GM23338 (cell line): ENCODE measurements around the gene UCKL1. TPM values are rescaled to one million over a fixed set of nuclear protein-coding genes. Genes with fewer than 3 reads are reported as not detected.

Source experiments
- ATAC-seq: fragments of 200-7000 bp; cut with Tn5 transposase; 3 replicates; pipeline ENCODE4 v1.9.1; 2020
- DNase-seq: peaks from one replicate; pipeline ENCODE4 v3.0.0-alpha.2; 2015; ENCODE audit warnings: low spot score
- H2AFZ ChIP-seq: fragments of 200-600 bp; sonication (generic); 2 replicates; pipeline ENCODE4 v1.8.0; 2016; ENCODE audit warnings: antibody characterized with exemption, mild to moderate bottlenecking, moderate library complexity
- H3F3A ChIP-seq: fragments of 200-600 bp; sonication (generic); replicated peaks from 2 replicates; pipeline ENCODE4 v1.8.0; 2017; ENCODE audit warnings: antibody characterized with exemption, mixed run types, low read depth
- H3K27ac ChIP-seq: fragments of 200-600 bp; sonication (generic); 2 replicates; pipeline ENCODE4 v1.6.1; 2016; ENCODE audit warnings: low read depth
- H3K27me3 ChIP-seq: fragments of 200-600 bp; sonication (generic); 2 replicates; pipeline ENCODE4 v1.8.0; 2016; ENCODE audit warnings: mild to moderate bottlenecking, mixed run types, moderate library complexity; ENCODE audit not compliant: insufficient read depth
- H3K36me3 ChIP-seq: fragments of 200-600 bp; sonication (generic); 2 replicates; pipeline ENCODE4 v1.8.0; 2016; ENCODE audit warnings: mild to moderate bottlenecking; ENCODE audit not compliant: insufficient read depth
- H3K4me1 ChIP-seq: fragments of 200-600 bp; sonication (generic); 2 replicates; pipeline ENCODE4 v1.8.0; 2016; ENCODE audit warnings: mild to moderate bottlenecking, moderate library complexity; ENCODE audit not compliant: insufficient read depth
- H3K4me2 ChIP-seq: fragments of 200-600 bp; sonication (generic); 2 replicates; pipeline ENCODE4 v1.7.1; 2017; ENCODE audit warnings: mixed run types
- H3K4me3 ChIP-seq: fragments of 200-600 bp; sonication (generic); 2 replicates; pipeline ENCODE4 v1.6.1; 2016; ENCODE audit warnings: mixed run types
- H3K79me2 ChIP-seq: fragments of 200-600 bp; sonication (generic); replicated peaks from 2 replicates; pipeline ENCODE4 v1.8.0; 2017; ENCODE audit warnings: mild to moderate bottlenecking; ENCODE audit not compliant: insufficient read depth
- H3K9me2 ChIP-seq: fragments of 200-600 bp; sonication (generic); 2 replicates; pipeline ENCODE4 v1.8.0; 2017; ENCODE audit not compliant: insufficient read depth
- H4K20me1 ChIP-seq: fragments of 200-600 bp; sonication (generic); replicated peaks from 2 replicates; pipeline ENCODE4 v1.8.0; 2017; ENCODE audit warnings: mild to moderate bottlenecking; ENCODE audit not compliant: insufficient read depth
- H3K27ac Mint-ChIP-seq: 2 replicates; pipeline ENCODE4 v1.8.0; 2020; ENCODE audit warnings: inconsistent platforms, mild to moderate bottlenecking, moderate library complexity, mixed read lengths
- H3K27me3 Mint-ChIP-seq: 3 replicates; pipeline ENCODE4 v1.8.0; 2022; ENCODE audit warnings: low read depth, mild to moderate bottlenecking, moderate library complexity, mixed read lengths, inconsistent platforms; ENCODE audit not compliant: insufficient read depth, poor library complexity
- H3K36me3 Mint-ChIP-seq: 3 replicates; pipeline ENCODE4 v1.8.0; 2021; ENCODE audit warnings: low read depth, mild to moderate bottlenecking, inconsistent platforms, moderate library complexity, mixed read lengths
- H3K4me1 Mint-ChIP-seq: 3 replicates; pipeline ENCODE4 v1.8.0; 2020; ENCODE audit warnings: mild to moderate bottlenecking, inconsistent platforms, mixed read lengths
- H3K4me3 Mint-ChIP-seq: 3 replicates; pipeline ENCODE4 v1.8.0; 2021; ENCODE audit warnings: moderate library complexity, mild to moderate bottlenecking, inconsistent platforms, mixed read lengths
- H3K9me3 Mint-ChIP-seq: 3 replicates; pipeline ENCODE4 v1.8.0; 2020; ENCODE audit warnings: moderate library complexity, mild to moderate bottlenecking, inconsistent platforms, mixed read lengths
- CREB1 ChIP-seq: fragments of 250-450 bp; sonication (Bioruptor Pico); IDR thresholded peaks from 2 replicates; pipeline ENCODE4 v1.5.0; 2020; ENCODE audit warnings: low read depth, mild to moderate bottlenecking, moderate library complexity
- CTCF ChIP-seq, 2 experiments: fragments of 200-600 bp in 1 of 2; sonication (generic) in 1 of 2; conservative IDR thresholded peaks; 2 replicates each; pipeline versions ENCODE4 v1.5.1 to v1.6.1; 2016 to 2017; ENCODE audit warnings: antibody characterized with exemption in 2 of 2, low read depth in 2 of 2, mild to moderate bottlenecking in 2 of 2, moderate library complexity in 1 of 2
- EZH2 ChIP-seq: fragments of 200-600 bp; sonication (generic); IDR thresholded peaks from one replicate; pipeline ENCODE4 v1.8.0; 2017; ENCODE audit warnings: antibody characterized with exemption, mild to moderate bottlenecking, low read depth; ENCODE audit not compliant: unreplicated experiment
- EZH2phosphoT487 ChIP-seq: fragments of 200-600 bp; sonication (generic); IDR thresholded peaks from one replicate; pipeline ENCODE4 v1.8.1; 2018; ENCODE audit warnings: antibody characterized with exemption; ENCODE audit not compliant: unreplicated experiment
- JUNB ChIP-seq: IDR thresholded peaks from one replicate; pipeline ENCODE4 v1.6.1; 2016; ENCODE audit warnings: antibody characterized with exemption; ENCODE audit not compliant: unreplicated experiment
- NANOG ChIP-seq: IDR thresholded peaks from 2 replicates; pipeline ENCODE4 v1.6.1; 2016; ENCODE audit warnings: antibody characterized with exemption, borderline replicate concordance
- POLR2AphosphoS5 ChIP-seq: IDR thresholded peaks from 2 replicates; pipeline ENCODE4 v1.6.1; 2016; ENCODE audit warnings: antibody characterized with exemption, low read depth
- REST ChIP-seq: IDR thresholded peaks from one replicate; pipeline ENCODE4 v1.6.1; 2018; ENCODE audit warnings: antibody characterized with exemption; ENCODE audit not compliant: unreplicated experiment
- ZNF114 ChIP-seq: fragments of 250-450 bp; sonication (Bioruptor Pico); IDR thresholded peaks from 2 replicates; pipeline ENCODE4 v1.5.0; 2020; ENCODE audit warnings: mild to moderate bottlenecking, moderate library complexity
- ZNF462 ChIP-seq: fragments of 250-450 bp; sonication (Bioruptor Pico); IDR thresholded peaks from 2 replicates; pipeline ENCODE4 v1.5.0; 2020; ENCODE audit warnings: mild to moderate bottlenecking, moderate library complexity
- polyA plus RNA-seq: library from polyadenylated mRNA; unstranded; fragments of >200 nt; fragmentation: Nextera tagmentation; extraction: Ambion mirVana; gene quantifications from 2 replicates; pipeline ENCODE4 v1.2.1, GENCODE V29; 2016
- total RNA-seq: library from RNA; depleted of rRNA; stranded (reverse); fragments of >200 nt; shearing (Covaris generic); gene quantifications from 2 replicates; pipeline ENCODE4 v1.2.3, GENCODE V29; 2014

UCKL1 gene
- total and polyA plus RNA-seq, 2 experiments from 2014 or later, result 56.8 to 82.5 TPM

GRCh38 chr20:63961664-63962425 lies 5.6 kb upstream of the UCKL1 start:
- Histone ChIP-seq H3K36me3 (no peaks in the 10 kb centered on the region), H2AFZ (no peak overlapping the region), H3K4me2 (no peak overlapping the region), H3F3A (0 out of 2 replicates have a peak, but pooled peaks cover 8% of the 10 kb centered on the region), H4K20me1 (no peaks in the 10 kb centered on the region), H3K9me2 (no peaks in the 10 kb centered on the region), H3K27me3 (no peaks in the 10 kb centered on the region), H3K4me1 (peaks cover 18% of the 10 kb centered on the region), H3K4me3 (no peak overlapping the region), H3K27ac (no peak overlapping the region), H3K79me2 (no peaks in the 10 kb centered on the region)
- Mint-ChIP-seq H3K4me1 (peaks cover 21% of the 10 kb centered on the region), H3K4me3 (no peak overlapping the region), H3K27me3 (peaks cover 7% of the 10 kb centered on the region), H3K9me3 (no peaks in the 10 kb centered on the region), H3K27ac (no peak overlapping the region), H3K36me3 (peaks cover 27% of the 10 kb centered on the region; the same call in 2 of the 3 replicates)
- no peak for TF ChIP-seq NANOG
- no peak for TF ChIP-seq ZNF462
- TF ChIP-seq POLR2AphosphoS5, result no peak
- TF ChIP-seq ZNF114 (CRISPR knock-in tag), result no peak
- no peak for TF ChIP-seq EZH2phosphoT487
- no peak for TF ChIP-seq REST
- no peak for TF ChIP-seq CREB1 (CRISPR knock-in tag)
- no peak for TF ChIP-seq CTCF (conservative IDR thresholded peaks at IDR 0.05; ENCODE audit: low read depth in 2 of 2)
- no peak for TF ChIP-seq JUNB
- TF ChIP-seq EZH2, result no peak
- DNase-seq, result no peak
- ATAC-seq, result no peak
